Renal cortex interstitium (tissue), 11 donors: ENCODE data around the gene RPS27. TPM values are rescaled to one million over a fixed set of nuclear protein-coding genes. Genes with fewer than 3 reads are reported as not detected.
"Not testable (repeated sequence)": the region's sequence is repeated elsewhere in the genome, so short reads cannot be mapped to it uniquely, and the experiment has no call there.

Experiments used
- DNase-seq, 11 donors: peaks; one replicate each; pipeline ENCODE4 v3.0.0-alpha.2; 2013; ENCODE audit warnings: low read depth in 9 of 11, low spot score in 4 of 11; ENCODE audit errors: extremely low read depth in 1 of 11
- polyA plus RNA-seq, 3 donors: library from polyadenylated mRNA; unstranded; fragments of 120-200 nt; gene quantifications; one replicate each; pipeline ENCODE4 v1.2.1, GENCODE V29; 2013; ENCODE audit not compliant: insufficient read length in 3 of 3

RPS27 gene
- polyA plus RNA-seq, 3 donors: 2,539 to 3,295 (median 3,294) TPM

- DNase-seq: no peak
Observed at GRCh38 chr1:153970346-153970745, 20.2 kb upstream of the RPS27 start.

GRCh38 chr1:153973071-153973470 lies 17.5 kb upstream of the RPS27 start:
- DNase-seq: no peak

GRCh38 chr1:153973525-153973924 lies 17.0 kb upstream of the RPS27 start:
- no peak for DNase-seq

- DNase-seq: no peak
Observed at GRCh38 chr1:153976819-153977249, 13.7 kb upstream of the RPS27 start.

- peak in 5 of 11 donors; percentile 73 to 86 (median 81) for DNase-seq
Observed at GRCh38 chr1:153977250-153978240, 13.0 kb upstream of the RPS27 start, which contains the start of gene JTB. Gene JTB (minus strand): TSS chr1:153977674. CDS start chr1:153977252, 422 bp downstream.

- no peak for DNase-seq
Observed at GRCh38 chr1:153978274-153978909, 12.2 kb upstream of the RPS27 start.

- DNase-seq: not testable (repeated sequence)
Observed at GRCh38 chr1:153979091-153979490, 11.5 kb upstream of the RPS27 start.

GRCh38 chr1:153981735-153982134 lies 8.8 kb upstream of the RPS27 start:
- not testable (repeated sequence) for DNase-seq

- peak in 1 of 11 donors; percentile 21 for DNase-seq
Observed at GRCh38 chr1:153984123-153984894, 6.3 kb upstream of the RPS27 start.

GRCh38 chr1:153985341-153985912 lies 5.1 kb upstream of the RPS27 start:
- no peak for DNase-seq

- DNase-seq: peak in 8 of 11 donors; percentile 67 to 82 (median 80)
Observed at GRCh38 chr1:153985941-153986761, 4.4 kb upstream of the RPS27 start, which contains the start of gene RAB13. Gene RAB13 (minus strand): TSS chr1:153986339. CDS start chr1:153986236, 103 bp downstream.

- no peak for DNase-seq
Observed at GRCh38 chr1:153987621-153988020, 2.9 kb upstream of the RPS27 start.

- no peak for DNase-seq
Observed at GRCh38 chr1:153991151-153991630, 629 bp downstream of the RPS27 start.

- DNase-seq: no peak
Observed at GRCh38 chr1:153991806-153992205, 1.2 kb downstream of the RPS27 start.

- DNase-seq: no peak
Observed at GRCh38 chr1:153995202-153995601, 4.6 kb downstream of the RPS27 start.

GRCh38 chr1:153995640-153996039 lies 5.1 kb downstream of the RPS27 start:
- no peak for DNase-seq

GRCh38 chr1:153996882-153997281 lies 6.3 kb downstream of the RPS27 start:
- not testable (repeated sequence) for DNase-seq

GRCh38 chr1:154000420-154000819 lies 9.9 kb downstream of the RPS27 start:
- DNase-seq: no peak
